ENCODE data around the gene CHAT.

Gene CHAT

GRCh38 chr10:49596836-49597235 lies 17.0 kb upstream of the CHAT start:
- H3K4me2 ChIP-seq (ENCODE audit: low read length, poor library complexity, severe bottlenecking) = no peak overlapping the region
- no peak overlapping the region for H2BK15ac ChIP-seq (ENCODE audit: low read depth, poor library complexity, severe bottlenecking)
- H4K91ac ChIP-seq (ENCODE audit: low read length) = no peak overlapping the region
- no peak overlapping the region for H3K4me3 ChIP-seq (ENCODE audit: insufficient read depth in 1 of 2, low read depth in 1 of 2, low read length in 2 of 2)
- H3K4ac ChIP-seq (ENCODE audit: low read depth in 1 of 2, low read length in 2 of 2) = no peak overlapping the region
- H2AFZ ChIP-seq (ENCODE audit: low read depth, low read length) = no peak overlapping the region
- H3K4me1 ChIP-seq (ENCODE audit: control insufficient read depth, insufficient read depth, low read depth, low read length) = peaks cover 8% of the 10 kb centered on the region
- H3K14ac ChIP-seq (ENCODE audit: low read length in 2 of 2) = no peak overlapping the region
- DNase-seq = no peak
- H2AK5ac ChIP-seq (ENCODE audit: low read length, severe bottlenecking) = no peak overlapping the region
- no peak overlapping the region for H3K18ac ChIP-seq (ENCODE audit: low read depth in 1 of 2, low read length in 2 of 2)
- no peaks in the 10 kb centered on the region for H3K79me1 ChIP-seq (replicated peaks; ENCODE audit: low read length, poor library complexity, severe bottlenecking)
- no peak overlapping the region for H4K8ac ChIP-seq (ENCODE audit: low read length)
- no peak overlapping the region for H3K23ac ChIP-seq (ENCODE audit: low read length in 2 of 2)
- H3K9ac ChIP-seq (ENCODE audit: low read length) = no peak overlapping the region
- peaks cover 18 to 54% of the 10 kb centered on the region in 2 experiments for H3K27me3 ChIP-seq (ENCODE audit: control insufficient read depth in 1 of 2, insufficient read depth in 1 of 2, low read length in 2 of 2)
- no peaks in the 10 kb centered on the region for H3K9me3 ChIP-seq (ENCODE audit: control insufficient read depth, low read length)
- no peak overlapping the region for H2BK12ac ChIP-seq (ENCODE audit: low read length in 2 of 2)
- H2BK120ac ChIP-seq (ENCODE audit: low read depth, low read length) = no peak overlapping the region
- H2BK5ac ChIP-seq (ENCODE audit: low read depth, low read length, poor library complexity, severe bottlenecking) = no peak overlapping the region
- H3K36me3 ChIP-seq (ENCODE audit: control insufficient read depth in 1 of 2, insufficient read depth in 2 of 2, low read depth in 1 of 2, low read length in 2 of 2) = no peaks in the 10 kb centered on the region
- H3K27ac ChIP-seq (ENCODE audit: low read length, poor library complexity, severe bottlenecking) = no peak overlapping the region
- 78% methylated on average over 3 of the region's 3 CpGs for WGBS

DNA sequence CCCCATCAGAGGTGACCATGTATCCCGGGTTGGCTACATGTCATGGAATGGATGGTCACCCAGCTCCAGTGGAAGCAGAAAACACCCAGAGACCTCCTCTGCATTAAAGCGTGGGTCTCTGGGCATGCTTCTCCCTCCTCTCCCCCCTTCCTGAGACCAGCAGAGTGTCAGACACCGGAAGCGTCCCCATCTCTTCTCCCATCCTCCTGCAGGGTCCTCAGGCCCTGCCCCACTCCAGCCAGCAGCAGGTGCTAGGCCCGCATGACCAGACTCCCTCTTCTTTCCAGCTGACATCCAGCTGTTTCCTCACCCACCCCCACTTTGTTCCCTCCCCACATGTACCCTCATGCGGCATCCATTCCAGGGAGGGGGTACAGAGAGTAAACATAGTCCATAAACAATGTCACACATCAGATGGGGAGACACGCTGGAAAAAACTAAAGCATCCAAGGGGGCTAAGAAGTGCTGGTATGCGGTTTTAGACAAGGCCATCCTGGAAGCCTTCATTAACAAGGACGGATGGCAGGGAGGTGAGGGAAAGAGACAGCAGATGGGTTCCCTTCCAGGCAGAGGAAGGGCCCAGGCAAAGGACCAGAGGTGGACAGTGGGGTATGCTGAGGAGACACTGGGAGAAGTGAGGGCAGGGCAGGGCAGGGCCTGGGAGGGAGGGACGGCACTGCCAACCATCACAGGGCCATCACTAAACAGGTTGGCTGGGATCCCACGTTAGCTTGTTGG lies 16.2 kb upstream of the CHAT start:
- WGBS = 80% methylated on average over 11 of the region's 11 CpGs
- Histone ChIP-seq H3K79me1 (replicated peaks; ENCODE audit: low read length, poor library complexity, severe bottlenecking) (no peaks in the 10 kb centered on the region), H3K18ac (ENCODE audit: low read depth in 1 of 2, low read length in 2 of 2) (no peak overlapping the region), H3K27ac (ENCODE audit: low read length, poor library complexity, severe bottlenecking) (no peak overlapping the region), H3K9ac (ENCODE audit: low read length) (no peak overlapping the region), H2BK120ac (ENCODE audit: low read depth, low read length) (no peak overlapping the region), H3K4me1 (ENCODE audit: control insufficient read depth, insufficient read depth, low read depth, low read length) (peaks cover 8% of the 10 kb centered on the region), H2AK5ac (ENCODE audit: low read length, severe bottlenecking) (no peak overlapping the region), H3K23ac (ENCODE audit: low read length in 2 of 2) (no peak overlapping the region), H4K8ac (ENCODE audit: low read length) (no peak overlapping the region), H2BK5ac (ENCODE audit: low read depth, low read length, poor library complexity, severe bottlenecking) (no peak overlapping the region), H3K4me2 (ENCODE audit: low read length, poor library complexity, severe bottlenecking) (no peak overlapping the region), H3K9me3 (ENCODE audit: control insufficient read depth, low read length) (no peaks in the 10 kb centered on the region), H2BK15ac (ENCODE audit: low read depth, poor library complexity, severe bottlenecking) (no peak overlapping the region), H3K14ac (ENCODE audit: low read length in 2 of 2) (no peak overlapping the region), H3K4ac (ENCODE audit: low read depth in 1 of 2, low read length in 2 of 2) (no peak overlapping the region), H4K91ac (ENCODE audit: low read length) (no peak overlapping the region), H3K36me3 (ENCODE audit: control insufficient read depth in 1 of 2, insufficient read depth in 2 of 2, low read depth in 1 of 2, low read length in 2 of 2) (no peaks in the 10 kb centered on the region), H2BK12ac (ENCODE audit: low read length in 2 of 2) (no peak overlapping the region), H3K27me3 (ENCODE audit: control insufficient read depth in 1 of 2, insufficient read depth in 1 of 2, low read length in 2 of 2) (peaks cover 26 to 58% of the 10 kb centered on the region in 2 experiments), H2AFZ (ENCODE audit: low read depth, low read length) (no peak overlapping the region), H3K4me3 (ENCODE audit: insufficient read depth in 1 of 2, low read depth in 1 of 2, low read length in 2 of 2) (no peak overlapping the region)
- no peak for DNase-seq

- Histone ChIP-seq H3K4ac (ENCODE audit: low read depth in 1 of 2, low read length in 2 of 2) (no peak overlapping the region), H4K91ac (ENCODE audit: low read length) (no peak overlapping the region), H3K79me1 (replicated peaks; ENCODE audit: low read length, poor library complexity, severe bottlenecking) (no peaks in the 10 kb centered on the region), H3K27me3 (ENCODE audit: control insufficient read depth in 1 of 2, insufficient read depth in 1 of 2, low read length in 2 of 2) (peaks cover 28 to 61% of the 10 kb centered on the region in 2 experiments), H2AK5ac (ENCODE audit: low read length, severe bottlenecking) (no peak overlapping the region), H3K18ac (ENCODE audit: low read depth in 1 of 2, low read length in 2 of 2) (no peak overlapping the region), H3K23ac (ENCODE audit: low read length in 2 of 2) (no peak overlapping the region), H3K4me1 (ENCODE audit: control insufficient read depth, insufficient read depth, low read depth, low read length) (peaks cover 8% of the 10 kb centered on the region), H3K9me3 (ENCODE audit: control insufficient read depth, low read length) (no peaks in the 10 kb centered on the region), H3K9ac (ENCODE audit: low read length) (no peak overlapping the region), H3K36me3 (ENCODE audit: control insufficient read depth in 1 of 2, insufficient read depth in 2 of 2, low read depth in 1 of 2, low read length in 2 of 2) (no peaks in the 10 kb centered on the region), H3K4me2 (ENCODE audit: low read length, poor library complexity, severe bottlenecking) (no peak overlapping the region), H3K27ac (ENCODE audit: low read length, poor library complexity, severe bottlenecking) (no peak overlapping the region), H2BK120ac (ENCODE audit: low read depth, low read length) (no peak overlapping the region), H3K4me3 (ENCODE audit: insufficient read depth in 1 of 2, low read depth in 1 of 2, low read length in 2 of 2) (no peak overlapping the region), H2BK5ac (ENCODE audit: low read depth, low read length, poor library complexity, severe bottlenecking) (no peak overlapping the region), H2BK12ac (ENCODE audit: low read length in 2 of 2) (no peak overlapping the region), H3K14ac (ENCODE audit: low read length in 2 of 2) (no peak overlapping the region), H2BK15ac (ENCODE audit: low read depth, poor library complexity, severe bottlenecking) (no peak overlapping the region), H4K8ac (ENCODE audit: low read length) (no peak overlapping the region), H2AFZ (ENCODE audit: low read depth, low read length) (no peak overlapping the region)
- 73% methylated on average over 8 of the region's 8 CpGs for WGBS
- DNase-seq = no peak
Measured at GRCh38 chr10:49598164-49598856, 15.5 kb upstream of the CHAT start.

- Histone ChIP-seq H3K79me1 (replicated peaks; ENCODE audit: low read length, poor library complexity, severe bottlenecking) (no peaks in the 10 kb centered on the region), H2BK120ac (ENCODE audit: low read depth, low read length) (no peak overlapping the region), H2BK15ac (ENCODE audit: low read depth, poor library complexity, severe bottlenecking) (no peak overlapping the region), H3K9ac (ENCODE audit: low read length) (no peak overlapping the region), H3K4me1 (ENCODE audit: control insufficient read depth, insufficient read depth, low read depth, low read length) (peaks cover 6% of the 10 kb centered on the region), H3K4ac (ENCODE audit: low read depth in 1 of 2, low read length in 2 of 2) (no peak overlapping the region), H2AFZ (ENCODE audit: low read depth, low read length) (no peak overlapping the region), H2BK12ac (ENCODE audit: low read length in 2 of 2) (no peak overlapping the region), H4K91ac (ENCODE audit: low read length) (no peak overlapping the region), H3K4me2 (ENCODE audit: low read length, poor library complexity, severe bottlenecking) (no peak overlapping the region), H3K18ac (ENCODE audit: low read depth in 1 of 2, low read length in 2 of 2) (no peak overlapping the region), H3K27ac (ENCODE audit: low read length, poor library complexity, severe bottlenecking) (no peak overlapping the region), H2AK5ac (ENCODE audit: low read length, severe bottlenecking) (no peak overlapping the region), H3K14ac (ENCODE audit: low read length in 2 of 2) (no peak overlapping the region), H3K36me3 (ENCODE audit: control insufficient read depth in 1 of 2, insufficient read depth in 2 of 2, low read depth in 1 of 2, low read length in 2 of 2) (no peaks in the 10 kb centered on the region), H3K9me3 (ENCODE audit: control insufficient read depth, low read length) (no peaks in the 10 kb centered on the region), H3K4me3 (ENCODE audit: insufficient read depth in 1 of 2, low read depth in 1 of 2, low read length in 2 of 2) (no peak overlapping the region), H3K27me3 (ENCODE audit: control insufficient read depth in 1 of 2, insufficient read depth in 1 of 2, low read length in 2 of 2) (peaks cover 31 to 67% of the 10 kb centered on the region in 2 experiments), H2BK5ac (ENCODE audit: low read depth, low read length, poor library complexity, severe bottlenecking) (no peak overlapping the region), H3K23ac (ENCODE audit: low read length in 2 of 2) (no peak overlapping the region), H4K8ac (ENCODE audit: low read length) (no peak overlapping the region)
- DNase-seq = no peak
- 69% methylated on average over 4 of the region's 4 CpGs for WGBS
Measured at GRCh38 chr10:49598986-49599385, 14.9 kb upstream of the CHAT start.

All from mesenchymal stem cell (in vitro differentiated cells and primary cell).